AG09319 (cell line): ENCODE measurements around the gene SLCO2A1.

ENCODE experiments used
- DNase-seq: peaks from one replicate; pipeline ENCODE4 v3.0.0-alpha.2; 2010; ENCODE audit warnings: low read depth; ENCODE audit errors: extremely low read depth
- TF ChIP-seq, protein P1 (sequence below): IDR thresholded peaks from 2 replicates; pipeline ENCODE4 v1.5.1; 2011; ENCODE audit warnings: low read depth, mild to moderate bottlenecking, inconsistent platforms, low read length, moderate library complexity

The SLCO2A1 gene

DNA sequence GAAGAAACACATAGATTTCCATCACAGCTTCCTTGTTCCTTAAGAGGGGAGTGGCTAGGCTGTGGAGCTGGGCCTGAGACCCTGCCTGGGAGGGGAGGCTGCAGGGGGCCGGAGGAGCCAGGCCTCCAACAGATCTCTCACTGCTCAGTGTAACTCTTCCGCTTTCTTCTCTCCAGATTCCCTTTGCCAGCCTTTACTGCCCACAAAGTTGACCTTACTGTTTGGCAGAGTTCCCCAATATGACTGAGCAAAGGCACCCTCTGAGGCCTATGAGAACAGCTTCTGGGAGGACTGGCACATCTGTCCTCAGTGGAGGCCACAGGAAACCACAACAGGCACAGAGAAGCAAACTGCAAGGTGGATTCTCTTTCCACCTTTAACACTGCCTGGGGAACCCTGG, 38.1 kb downstream of the SLCO2A1 start:
- no peak for DNase-seq
- TF ChIP-seq, protein P1, sequence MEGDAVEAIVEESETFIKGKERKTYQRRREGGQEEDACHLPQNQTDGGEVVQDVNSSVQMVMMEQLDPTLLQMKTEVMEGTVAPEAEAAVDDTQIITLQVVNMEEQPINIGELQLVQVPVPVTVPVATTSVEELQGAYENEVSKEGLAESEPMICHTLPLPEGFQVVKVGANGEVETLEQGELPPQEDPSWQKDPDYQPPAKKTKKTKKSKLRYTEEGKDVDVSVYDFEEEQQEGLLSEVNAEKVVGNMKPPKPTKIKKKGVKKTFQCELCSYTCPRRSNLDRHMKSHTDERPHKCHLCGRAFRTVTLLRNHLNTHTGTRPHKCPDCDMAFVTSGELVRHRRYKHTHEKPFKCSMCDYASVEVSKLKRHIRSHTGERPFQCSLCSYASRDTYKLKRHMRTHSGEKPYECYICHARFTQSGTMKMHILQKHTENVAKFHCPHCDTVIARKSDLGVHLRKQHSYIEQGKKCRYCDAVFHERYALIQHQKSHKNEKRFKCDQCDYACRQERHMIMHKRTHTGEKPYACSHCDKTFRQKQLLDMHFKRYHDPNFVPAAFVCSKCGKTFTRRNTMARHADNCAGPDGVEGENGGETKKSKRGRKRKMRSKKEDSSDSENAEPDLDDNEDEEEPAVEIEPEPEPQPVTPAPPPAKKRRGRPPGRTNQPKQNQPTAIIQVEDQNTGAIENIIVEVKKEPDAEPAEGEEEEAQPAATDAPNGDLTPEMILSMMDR, result no peak

- DNase-seq, result no peak
- TF ChIP-seq, protein P1, result no peak
These were observed 38.5 kb downstream of the SLCO2A1 start for GRCh38 chr3:133991209-133991608.

- TF ChIP-seq, protein P1, result no peak
- DNase-seq, result no peak
These were observed 39.6 kb downstream of the SLCO2A1 start for GRCh38 chr3:133989936-133990702.

DNA sequence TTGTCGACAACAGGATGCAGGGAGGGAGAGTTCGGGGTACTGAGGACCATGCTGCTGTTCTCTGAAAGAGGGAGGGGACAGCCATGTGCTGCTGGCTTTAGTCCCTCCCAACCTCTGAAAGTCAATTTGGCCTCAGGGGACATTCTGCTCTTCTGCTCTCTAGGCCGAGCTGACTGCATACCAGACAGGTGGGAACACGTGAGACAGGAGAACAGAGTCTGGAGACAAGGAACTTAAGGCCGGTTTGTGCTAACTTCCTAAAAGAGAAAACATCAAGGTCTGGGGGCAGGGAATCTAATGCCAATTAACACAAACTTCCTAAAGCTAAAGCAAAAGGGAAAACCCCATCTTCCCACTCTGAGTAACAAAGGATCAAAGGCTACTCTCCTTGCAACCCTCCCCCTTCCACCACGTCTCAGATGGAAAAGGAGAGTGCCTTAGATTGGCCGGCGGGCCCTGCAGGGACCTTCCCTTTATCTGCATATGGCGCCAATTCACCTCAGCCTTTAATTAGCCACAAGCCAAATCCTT, 41.0 kb downstream of the SLCO2A1 start:
- TF ChIP-seq, protein P1, result no peak
- no peak for DNase-seq

- TF ChIP-seq, protein P1, result no peak
- DNase-seq, result no peak
These were observed 41.7 kb downstream of the SLCO2A1 start for GRCh38 chr3:133987948-133988484.

DNA sequence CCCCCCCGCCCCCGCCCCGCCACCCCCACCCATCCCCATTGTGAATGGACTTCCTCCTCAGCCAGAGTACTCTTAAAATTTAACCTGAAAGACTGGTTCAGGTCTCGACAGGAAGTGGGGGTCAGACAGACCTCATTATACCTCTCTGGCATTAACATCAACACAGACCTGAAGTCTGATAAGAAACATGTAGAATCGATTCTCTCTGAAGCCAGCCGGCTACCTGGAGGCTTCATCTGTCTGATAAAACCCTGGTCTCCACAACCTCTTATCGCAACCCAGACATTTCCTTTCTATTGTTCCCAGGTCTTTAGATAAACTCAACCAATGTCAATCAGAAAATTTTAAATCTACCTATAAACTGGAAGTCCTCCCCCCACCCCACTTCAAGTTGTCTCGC, 42.6 kb downstream of the SLCO2A1 start:
- TF ChIP-seq, protein P1, result no peak
- DNase-seq, result no peak

GRCh38 chr3:133986311-133986710, 43.4 kb downstream of the SLCO2A1 start:
- no peak for DNase-seq
- TF ChIP-seq, protein P1, result no peak
